Neural crest cell (in vitro differentiated cells): Measurements from ENCODE around the gene KCNS1. TPM values are rescaled to one million over a fixed set of nuclear protein-coding genes. Genes with fewer than 3 reads are reported as not detected.

ENCODE experiments used
- DNase-seq: peaks from one replicate; pipeline ENCODE4 v3.0.0; 2021; ENCODE audit warnings: low read depth, mixed read lengths, low spot score
- H3K27ac Mint-ChIP-seq: one replicate; pipeline ENCODE4 v1.8.0; 2021; ENCODE audit warnings: mild to moderate bottlenecking, mixed read lengths; ENCODE audit not compliant: unreplicated experiment
- H3K27me3 Mint-ChIP-seq: 2 replicates; pipeline ENCODE4 v1.8.0; 2021; ENCODE audit warnings: low read depth, mild to moderate bottlenecking, mixed read lengths
- H3K36me3 Mint-ChIP-seq: 2 replicates; pipeline ENCODE4 v1.8.0; 2021; ENCODE audit warnings: low read depth, mild to moderate bottlenecking, mixed read lengths
- H3K4me1 Mint-ChIP-seq: 2 replicates; pipeline ENCODE4 v1.8.0; 2021; ENCODE audit warnings: mixed read lengths
- H3K4me3 Mint-ChIP-seq: one replicate; pipeline ENCODE4 v1.8.0; 2021; ENCODE audit warnings: mild to moderate bottlenecking, mixed read lengths
- H3K9me3 Mint-ChIP-seq: 2 replicates; pipeline ENCODE4 v1.8.0; 2021; ENCODE audit warnings: mixed read lengths
- CTCF ChIP-seq: fragments of 200-600 bp; sonication (generic); conservative IDR thresholded peaks from 2 replicates; pipeline ENCODE4 v1.5.0; 2021; ENCODE audit warnings: antibody characterized with exemption, mild to moderate bottlenecking
- total RNA-seq: library from RNA; stranded (reverse); gene quantifications from 2 replicates; pipeline ENCODE4 v1.2.1, GENCODE V29; 2021

KCNS1 gene
- total RNA-seq, 1 donor from 2014 or later, result not detected

DNA sequence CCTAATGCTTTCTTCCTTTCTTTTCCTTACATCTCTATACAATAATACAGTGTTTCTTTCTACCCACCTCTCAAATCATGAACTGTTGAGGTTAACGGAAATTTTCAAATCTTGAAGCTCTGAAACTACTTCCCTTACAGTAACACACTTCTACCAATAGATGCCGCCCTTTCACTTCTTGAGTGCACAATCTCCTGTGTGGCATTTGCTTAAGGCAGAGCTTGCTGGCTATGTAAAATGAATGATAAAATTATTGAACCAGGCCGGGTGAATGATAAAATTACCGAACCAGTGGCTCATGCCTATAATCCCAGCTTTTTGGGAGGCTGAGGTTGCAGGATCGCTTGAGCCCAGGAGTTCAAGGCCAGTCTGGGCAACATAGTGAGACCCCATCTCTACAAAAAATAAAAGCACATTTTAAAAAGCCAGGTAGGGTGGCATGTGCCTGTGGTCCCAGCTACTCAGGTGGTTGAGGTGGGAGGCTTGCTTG lies 56.8 kb downstream of the KCNS1 start:
- H3K4me1 Mint-ChIP-seq, result peaks cover 14% of the 10 kb centered on the region
- H3K4me3 Mint-ChIP-seq, result no peak overlapping the region
- no peak overlapping the region for H3K27ac Mint-ChIP-seq
- H3K9me3 Mint-ChIP-seq, result no peaks in the 10 kb centered on the region
- peaks cover 5% of the 10 kb centered on the region for H3K36me3 Mint-ChIP-seq
- DNase-seq, result peak; percentile 33
- no peaks in the 10 kb centered on the region for H3K27me3 Mint-ChIP-seq
- peak; percentile 91 for TF ChIP-seq CTCF

- H3K27ac Mint-ChIP-seq, result no peak overlapping the region
- peaks cover 8% of the 10 kb centered on the region for H3K4me1 Mint-ChIP-seq
- peaks cover 5% of the 10 kb centered on the region for H3K36me3 Mint-ChIP-seq
- H3K9me3 Mint-ChIP-seq, result no peaks in the 10 kb centered on the region
- no peak overlapping the region for H3K4me3 Mint-ChIP-seq
- no peak for DNase-seq
- no peak for TF ChIP-seq CTCF
- H3K27me3 Mint-ChIP-seq, result no peaks in the 10 kb centered on the region
Measured at GRCh38 chr20:45042978-45043377, 57.9 kb downstream of the KCNS1 start.

Other genes with a start within 250 kb of the KCNS1 start
- 168 and 172 TPM in 2 replicates for gene YWHAB, start 215.4 kb downstream of the KCNS1 start, total RNA-seq
- 75.0 and 78.6 TPM in 2 replicates for gene PABPC1L, start 191.1 kb downstream of the KCNS1 start, total RNA-seq
- gene TOMM34, start 140.7 kb downstream of the KCNS1 start, total RNA-seq, result 39.0 and 39.6 TPM in 2 replicates
- 41.2 and 46.4 TPM in 2 replicates for gene STK4, start 134.6 kb downstream of the KCNS1 start, total RNA-seq
- gene WFDC5, start 14.0 kb upstream of the KCNS1 start, total RNA-seq, result not detected in 2 replicates
- gene WFDC12, start 23.3 kb upstream of the KCNS1 start, total RNA-seq, result not detected in 2 replicates
- not detected in 2 replicates for gene PI3, start 73.8 kb upstream of the KCNS1 start, total RNA-seq
- not detected in 2 replicates for gene SEMG1, start 105.9 kb upstream of the KCNS1 start, total RNA-seq
- gene SEMG2, start 120.2 kb upstream of the KCNS1 start, total RNA-seq, result not detected in 2 replicates
- gene SLPI, start 153.4 kb upstream of the KCNS1 start, total RNA-seq, result not detected in 2 replicates
- gene RBPJL, start 205.7 kb upstream of the KCNS1 start, total RNA-seq, result not detected in 2 replicates
- 0.18 TPM in 1 of 2 replicates, not detected in the other for gene MATN4, start 207.2 kb upstream of the KCNS1 start, total RNA-seq
- 11.4 and 11.5 TPM in 2 replicates for gene SDC4, start 247.3 kb upstream of the KCNS1 start, total RNA-seq